Adrenal gland (tissue), 12 donors: Measurements from ENCODE around the gene RTP5. TPM values are rescaled to one million over a fixed set of nuclear protein-coding genes. Genes with fewer than 3 reads are reported as not detected.

ENCODE experiments used
- DNase-seq, 7 donors: peaks; one replicate each; pipeline ENCODE4 v3.0.0-alpha.2; 2019 to 2020
- H3K27ac ChIP-seq, 5 donors: fragments of 200-600 bp; sonication (generic) in 4 of 5; 1 replicate in 3 of 5; 2 replicates in 2 of 5; pipeline versions ENCODE4 v1.5.1 to v1.8.0; 2016 to 2020; ENCODE audit warnings: mild to moderate bottlenecking in 1 of 5
- H3K27me3 ChIP-seq: fragments of 200-600 bp; 2 replicates; pipeline ENCODE4 v1.8.0; 2021
- H3K36me3 ChIP-seq, 2 donors: fragments of 200-600 bp; replicated peaks in 1 of 2; 1 replicate in 1 of 2; 2 replicates in 1 of 2; pipeline versions ENCODE4 v1.5.1 to v1.8.0; 2018 to 2022
- H3K4me1 ChIP-seq, 2 donors: fragments of 200-600 bp; replicated peaks in 1 of 2; 1 replicate in 1 of 2; 2 replicates in 1 of 2; pipeline versions ENCODE4 v1.5.1 to v1.8.0; 2018 to 2021
- H3K4me3 ChIP-seq, 4 donors: fragments of 200-600 bp; sonication (generic) in 3 of 4; one replicate each; pipeline ENCODE4 v1.5.1; 2016 to 2018
- H3K9me3 ChIP-seq, 3 donors: fragments of 200-600 bp; sonication (generic) in 1 of 3; replicated peaks in 1 of 3; 1 replicate in 2 of 3; 2 replicates in 1 of 3; pipeline versions ENCODE4 v1.5.1 to v1.8.0; 2016 to 2021
- CTCF ChIP-seq, 6 experiments: fragments of 450-650 bp in 4 of 6; fragments of 200-600 bp in 2 of 6; sonication (generic) in 1 of 6; IDR thresholded peaks; 1 replicate in 5 of 6; 2 replicates in 1 of 6; pipeline versions ENCODE4 v1.5.1 to v1.8.0; 2016 to 2021; ENCODE audit warnings: antibody characterized with exemption in 6 of 6, mild to moderate bottlenecking in 2 of 6, moderate library complexity in 1 of 6
- POLR2A ChIP-seq, 2 donors: fragments of 450-650 bp; IDR thresholded peaks; one replicate each; pipeline ENCODE4 v1.6.1; 2017; ENCODE audit warnings: antibody characterized with exemption in 2 of 2, mild to moderate bottlenecking in 2 of 2, moderate library complexity in 1 of 2
- WGBS, 4 donors: extraction: QIAGEN DNeasy Blood & Tissue Kit in 2 of 4; methylation state at CpG; one replicate each; pipeline versions ENCODE4 v1.1.5 to v1.1.7; 2013 to 2017; 5-methylcytosine and 5-hydroxymethylcytosine counted together
- intact Hi-C, 2 donors: fragments of 100-400 bp; cut with DNase I; formaldehyde crosslinking; loops; one replicate each; pipeline versions ENCODE4 v1.14.1 to v1.15.0; 2022 to 2023
- polyA plus RNA-seq, 3 donors: library from polyadenylated mRNA; stranded (reverse); fragments of 200-250 nt in 2 of 3; fragments of 350-450 nt in 1 of 3; fragmentation: Illumina TruSeq in 1 of 3; extraction: RNeasy Lipid Tissue Mini Kit (QIAGEN cat#74804) in 1 of 3; gene quantifications; one replicate each; pipeline ENCODE4 v1.2.3, GENCODE V29; 2013 to 2014
- total RNA-seq, 9 donors: library from RNA; depleted of rRNA in 4 of 9; stranded (reverse); fragments of >200 nt in 4 of 9; fragments of 120-200 nt in 1 of 9; fragmentation: NEBNext Ultra II Directional in 1 of 9; extraction: Animal tissue kit (Norgen Biotek cat#: 25700) in 1 of 9; gene quantifications; one replicate each; pipeline versions ENCODE4 v1.1.0 to v1.2.4, GENCODE V29; 2013 to 2023
- donor health status: healthy with polysubstance abuse.
- donor health status: Bipolar disorder and iron deficiency.
- donor health status: DM: yes; HTN: yes; CAD: no.
- donor health status: DM: no; HTN: no; CAD: no.
- donor health status: DM: no; HTN: no; CAD: no.
- donor health status: DM: yes; HTN: yes; CAD: no.

Gene RTP5
- total and polyA plus RNA-seq, 12 donors = 0.07 to 0.56 (median 0.11) TPM; not detected in 9

GRCh38 chr2:241863536-241863954 is 6.0 kb upstream of the RTP5 start:
- Histone ChIP-seq H3K4me1 (peaks cover 0 to 15% of the 10 kb centered on the region in 2 donors), H3K27me3 (peaks cover 19% of the 10 kb centered on the region), H3K9me3 (no peaks in the 10 kb centered on the region), H3K27ac (no peak overlapping the region), H3K4me3 (no peak overlapping the region), H3K36me3 (no peaks in the 10 kb centered on the region)
- WGBS, 4 donors = 37 to 41% (median 38%) methylated on average over 15 to 29 of the region's 29 CpGs
- intact Hi-C loops = no loop called here
- DNase-seq = peak in 1 of 7 donors; percentile 18
- TF ChIP-seq POLR2A (IDR thresholded peaks at IDR 0.05) = no peak
- no peak for TF ChIP-seq CTCF (IDR thresholded peaks at IDR 0.05)

- peaks cover 19% of the 10 kb centered on the region for H3K27me3 ChIP-seq
- TF ChIP-seq POLR2A (IDR thresholded peaks at IDR 0.05) (no peak), CTCF (IDR thresholded peaks at IDR 0.05) (no peak)
- H3K27ac ChIP-seq = no peak overlapping the region
- no peak for DNase-seq
- no peak overlapping the region for H3K4me3 ChIP-seq
- no peaks in the 10 kb centered on the region for H3K9me3 ChIP-seq
- intact Hi-C loops = no loop called here
- H3K36me3 ChIP-seq = no peaks in the 10 kb centered on the region
- WGBS, 4 donors = 85 to 94% (median 88%) methylated on average over 2 of the region's 2 CpGs
- peaks cover 0 to 11% of the 10 kb centered on the region in 2 donors for H3K4me1 ChIP-seq
Observed at GRCh38 chr2:241864168-241864849, 5.2 kb upstream of the RTP5 start.

DNA sequence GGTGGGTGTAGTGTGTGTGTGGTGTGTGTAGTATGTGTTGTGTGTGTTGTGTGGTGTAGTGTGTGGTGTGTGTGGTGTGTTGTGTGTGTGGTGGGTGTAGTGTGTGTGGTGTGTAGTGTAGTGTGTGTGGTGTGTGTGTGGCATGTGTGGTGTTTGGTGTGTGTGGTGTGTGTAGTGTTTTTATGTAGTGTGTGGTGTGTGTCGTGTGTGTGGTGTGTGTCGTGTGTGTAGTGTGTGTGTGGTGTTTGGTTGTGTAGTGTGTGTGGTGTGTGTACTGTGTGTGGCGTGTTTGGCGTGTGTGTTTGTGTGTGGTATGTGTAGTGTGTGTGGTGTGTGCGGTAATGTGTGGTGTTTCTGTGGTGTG is 4.7 kb upstream of the RTP5 start:
- intact Hi-C loops = no loop called here
- no peak for DNase-seq
- peaks cover 19% of the 10 kb centered on the region for H3K27me3 ChIP-seq
- H3K36me3 ChIP-seq = no peaks in the 10 kb centered on the region
- WGBS, 4 donors = 83 to 91% (median 86%) methylated on average over 5 of the region's 5 CpGs
- H3K4me3 ChIP-seq = no peak overlapping the region
- peaks cover 0 to 8% of the 10 kb centered on the region in 2 donors for H3K4me1 ChIP-seq
- TF ChIP-seq POLR2A (IDR thresholded peaks at IDR 0.05) (no peak), CTCF (IDR thresholded peaks at IDR 0.05) (no peak)
- H3K9me3 ChIP-seq = no peaks in the 10 kb centered on the region
- no peak overlapping the region for H3K27ac ChIP-seq

DNA sequence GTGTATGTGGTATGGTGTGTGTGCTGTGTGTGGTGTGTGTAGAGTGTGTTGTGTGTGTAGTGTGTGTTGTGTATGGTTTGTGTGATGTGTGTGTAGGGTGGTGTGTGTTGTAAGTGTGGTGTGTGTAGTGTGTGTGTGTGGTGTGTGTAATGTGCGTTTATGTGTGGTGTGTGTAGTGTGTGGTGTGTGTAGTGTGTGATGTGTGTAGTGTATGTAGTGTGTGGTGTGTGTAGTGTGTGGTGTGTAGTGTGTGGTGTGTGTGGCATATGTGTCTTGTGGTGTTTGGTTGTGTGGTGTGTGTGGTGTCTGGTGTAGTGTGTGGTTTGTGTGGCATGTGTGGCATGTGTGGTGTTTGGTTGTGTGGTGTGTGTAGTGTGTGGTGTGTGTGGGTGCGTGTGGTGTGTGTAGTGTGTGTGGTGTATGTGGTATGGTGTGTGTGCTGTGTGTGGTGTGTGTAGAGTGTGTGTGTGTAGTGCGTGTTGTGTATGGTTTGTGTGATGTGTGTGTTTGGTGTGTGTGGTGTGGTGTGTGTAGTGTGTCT is 4.0 kb upstream of the RTP5 start:
- Histone ChIP-seq H3K9me3 (no peaks in the 10 kb centered on the region), H3K36me3 (no peaks in the 10 kb centered on the region), H3K27ac (no peak overlapping the region), H3K4me1 (peaks cover 0 to 2% of the 10 kb centered on the region in 2 donors), H3K27me3 (peaks cover 19% of the 10 kb centered on the region), H3K4me3 (no peak overlapping the region)
- TF ChIP-seq CTCF (IDR thresholded peaks at IDR 0.05) (no peak), POLR2A (IDR thresholded peaks at IDR 0.05) (no peak)
- 74 to 86% (median 78%) methylated on average over 3 of the region's 3 CpGs for WGBS, 4 donors
- DNase-seq = no peak
- intact Hi-C loops = no loop called here
